OCI-LY7 (cell line): ENCODE measurements around the gene SRPK2. TPM values are rescaled to one million over a fixed set of nuclear protein-coding genes. Genes with fewer than 3 reads are reported as not detected.
"Not testable (repeated sequence)": the region's sequence is repeated elsewhere in the genome, so short reads cannot be mapped to it uniquely, and the experiment has no call there.

ENCODE experiments used
- BruUV-seq: library from RNA; stranded (reverse); fragments of 400-500 nt; replicated peaks from 2 replicates; lab custom pipeline; 2021; lab: Mats Ljungman, UMichigan
- CTCF ChIA-PET: fragments of 300-600 bp; sonication (Branson Sonifier 250); formaldehyde crosslinking; loops from one replicate; lab custom pipeline; 2022; ENCODE audit warnings: antibody characterized with exemption; ENCODE audit not compliant: unreplicated experiment; lab: Charles Lee
- POLR2A ChIA-PET: fragments of 300-600 bp; sonication (Branson Sonifier 250); formaldehyde crosslinking; loops from one replicate; lab custom pipeline; 2022; ENCODE audit warnings: antibody characterized with exemption; lab: Charles Lee
- DNase-seq: peaks from one replicate; pipeline ENCODE4 v3.0.0-alpha.2; 2015; ENCODE audit warnings: low spot score
- H2AFZ ChIP-seq: fragments of 200-600 bp; sonication (generic), shearing (Covaris generic); 2 replicates; pipeline ENCODE4 v1.6.1; 2014; ENCODE audit warnings: mild to moderate bottlenecking, antibody characterized with exemption, low read length, moderate library complexity
- H3K27ac ChIP-seq: fragments of 200-600 bp; sonication (generic); 2 replicates; pipeline ENCODE4 v1.5.1; 2014; ENCODE audit warnings: mixed run types, low read depth, mild to moderate bottlenecking, moderate library complexity, low read length, inconsistent platforms; ENCODE audit not compliant: poor library complexity, severe bottlenecking
- H3K36me3 ChIP-seq: fragments of 200-600 bp; sonication (generic); 2 replicates; pipeline ENCODE4 v1.6.1; 2014; ENCODE audit warnings: mild to moderate bottlenecking, antibody characterized with exemption, low read length, moderate library complexity, mixed read lengths; ENCODE audit not compliant: insufficient read depth
- H3K4me1 ChIP-seq: fragments of 200-600 bp; sonication (generic); 2 replicates; pipeline ENCODE4 v1.5.1; 2014; ENCODE audit warnings: mild to moderate bottlenecking, low read length; ENCODE audit not compliant: insufficient read depth, poor library complexity, severe bottlenecking
- H3K4me2 ChIP-seq: fragments of 200-600 bp; sonication (generic); 2 replicates; pipeline ENCODE4 v1.6.1; 2014; ENCODE audit warnings: mild to moderate bottlenecking, low read length
- H3K4me3 ChIP-seq: fragments of 200-600 bp; sonication (generic); 2 replicates; pipeline ENCODE4 v1.5.1; 2014; ENCODE audit warnings: mild to moderate bottlenecking, low read depth, low read length; ENCODE audit not compliant: poor library complexity, severe bottlenecking
- H3K79me2 ChIP-seq: fragments of 200-600 bp; sonication (generic); 2 replicates; pipeline ENCODE4 v1.6.1; 2016; ENCODE audit warnings: low read depth, mild to moderate bottlenecking, low read length, moderate library complexity, mixed read lengths; ENCODE audit not compliant: insufficient read depth
- H3K9me2 ChIP-seq: fragments of 200-600 bp; sonication (generic); 2 replicates; pipeline ENCODE4 v1.6.1; 2016; ENCODE audit warnings: mild to moderate bottlenecking, low read length, mixed read lengths; ENCODE audit not compliant: insufficient read depth
- H3K9me3 ChIP-seq: fragments of 200-600 bp; sonication (generic); 2 replicates; pipeline ENCODE4 v1.6.1; 2014; ENCODE audit warnings: mild to moderate bottlenecking, mixed run types, low read length, mixed read lengths
- H4K20me1 ChIP-seq: fragments of 200-600 bp; sonication (generic); 2 replicates; pipeline ENCODE4 v1.6.1; 2014; ENCODE audit warnings: mild to moderate bottlenecking, antibody characterized with exemption, low read length, moderate library complexity, mixed read lengths; ENCODE audit not compliant: insufficient read depth
- EZH2phosphoT487 ChIP-seq: fragments of 200-600 bp; sonication (generic); IDR thresholded peaks from 2 replicates; pipeline ENCODE4 v1.6.1; 2018; ENCODE audit warnings: low read depth, borderline replicate concordance, mild to moderate bottlenecking, mixed run types, antibody characterized with exemption, low read length, moderate library complexity, mixed read lengths
- intact Hi-C: fragments of 100-400 bp; cut with micrococcal nuclease; formaldehyde crosslinking; loops from one replicate; pipeline ENCODE4 v1.10.0; 2022; ENCODE audit not compliant: unreplicated experiment
- total RNA-seq, 2 experiments: library from RNA; depleted of rRNA in 1 of 2; stranded (reverse); fragments of >200 nt in 1 of 2; shearing (Covaris generic) in 1 of 2; gene quantifications; 2 replicates each; pipeline ENCODE4 v1.2.3, GENCODE V29; 2014 to 2022
- TF ChIP-seq, protein P1 (sequence below): fragments of 200-600 bp; sonication (generic); conservative IDR thresholded peaks from 2 replicates; pipeline ENCODE4 v1.5.1; 2014; ENCODE audit warnings: mild to moderate bottlenecking, antibody characterized with exemption, low read length, moderate library complexity, mixed read lengths

SRPK2 gene
- total RNA-seq, 2 experiments from 2014 or later, result 22.1 to 26.8 TPM

- Histone ChIP-seq H4K20me1 (peaks cover 15% of the 10 kb centered on the region; the same call in 1 of the 2 replicates), H3K9me2 (no peaks in the 10 kb centered on the region), H3K4me1 (no peaks in the 10 kb centered on the region), H3K79me2 (0 out of 2 replicates have a peak, but pooled peaks cover 3% of the 10 kb centered on the region), H3K27ac (no peak overlapping the region), H2AFZ (no peak overlapping the region), H3K36me3 (no peaks in the 10 kb centered on the region), H3K9me3 (no peaks in the 10 kb centered on the region), H3K4me3 (no peak overlapping the region), H3K4me2 (no peak overlapping the region)
- no TSS peak for BruUV-seq
- DNase-seq, result no peak
- CTCF ChIA-PET, result no interaction called here
- intact Hi-C loops, result no loop called here
- TF ChIP-seq, protein P1, sequence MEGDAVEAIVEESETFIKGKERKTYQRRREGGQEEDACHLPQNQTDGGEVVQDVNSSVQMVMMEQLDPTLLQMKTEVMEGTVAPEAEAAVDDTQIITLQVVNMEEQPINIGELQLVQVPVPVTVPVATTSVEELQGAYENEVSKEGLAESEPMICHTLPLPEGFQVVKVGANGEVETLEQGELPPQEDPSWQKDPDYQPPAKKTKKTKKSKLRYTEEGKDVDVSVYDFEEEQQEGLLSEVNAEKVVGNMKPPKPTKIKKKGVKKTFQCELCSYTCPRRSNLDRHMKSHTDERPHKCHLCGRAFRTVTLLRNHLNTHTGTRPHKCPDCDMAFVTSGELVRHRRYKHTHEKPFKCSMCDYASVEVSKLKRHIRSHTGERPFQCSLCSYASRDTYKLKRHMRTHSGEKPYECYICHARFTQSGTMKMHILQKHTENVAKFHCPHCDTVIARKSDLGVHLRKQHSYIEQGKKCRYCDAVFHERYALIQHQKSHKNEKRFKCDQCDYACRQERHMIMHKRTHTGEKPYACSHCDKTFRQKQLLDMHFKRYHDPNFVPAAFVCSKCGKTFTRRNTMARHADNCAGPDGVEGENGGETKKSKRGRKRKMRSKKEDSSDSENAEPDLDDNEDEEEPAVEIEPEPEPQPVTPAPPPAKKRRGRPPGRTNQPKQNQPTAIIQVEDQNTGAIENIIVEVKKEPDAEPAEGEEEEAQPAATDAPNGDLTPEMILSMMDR, result no peak
- TF ChIP-seq EZH2phosphoT487, result no peak
- POLR2A ChIA-PET, result no interaction called here
Measured at GRCh38 chr7:105241198-105241597, 147.5 kb downstream of the SRPK2 start.

DNA sequence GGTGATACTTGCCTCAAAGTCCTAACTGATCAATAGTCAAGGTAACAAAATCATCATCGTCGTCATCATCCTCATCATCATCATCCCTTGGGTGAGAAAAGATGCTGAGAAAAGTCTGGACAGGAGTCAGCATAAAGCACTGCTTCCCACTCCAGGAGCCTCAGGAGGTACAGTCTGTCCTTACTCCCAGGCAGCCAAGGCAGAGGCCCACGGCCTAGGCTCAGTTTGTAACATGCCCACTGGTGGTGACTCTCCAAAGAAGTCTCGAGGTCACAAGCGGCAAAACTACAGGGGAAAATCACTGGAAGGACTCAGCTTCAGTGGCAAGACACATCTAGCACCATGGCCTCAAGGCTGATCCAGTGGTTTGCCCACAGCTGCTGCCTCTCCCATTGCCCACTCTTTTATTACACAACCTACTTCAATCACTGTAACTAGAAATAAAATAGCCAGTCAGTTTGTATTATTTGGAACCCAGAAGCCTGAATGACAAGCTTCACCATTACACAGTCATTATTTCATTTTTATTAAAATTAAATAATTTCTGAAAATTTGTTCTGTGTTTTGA lies 150.4 kb downstream of the SRPK2 start:
- POLR2A ChIA-PET, result interaction anchor here (0.8 to 0.9 kb wide), 2 partner anchors 13 to 59 kb away, joined by 3 to 4 read pairs; no protein-coding TSS in a partner anchor
- TF ChIP-seq, protein P1, result no peak
- TF ChIP-seq EZH2phosphoT487, result no peak
- BruUV-seq, result no TSS peak
- no peak overlapping the region for H2AFZ ChIP-seq
- no peak overlapping the region for H3K4me2 ChIP-seq
- 0 out of 2 replicates have a peak, but pooled peaks cover 3% of the 10 kb centered on the region for H3K79me2 ChIP-seq
- H4K20me1 ChIP-seq, result peaks cover 10% of the 10 kb centered on the region; the same call in 1 of the 2 replicates
- H3K27ac ChIP-seq, result no peak overlapping the region
- CTCF ChIA-PET, result no interaction called here
- no peak for DNase-seq
- no peak overlapping the region for H3K4me3 ChIP-seq
- H3K36me3 ChIP-seq, result no peaks in the 10 kb centered on the region
- no peaks in the 10 kb centered on the region for H3K9me3 ChIP-seq
- no peaks in the 10 kb centered on the region for H3K9me2 ChIP-seq
- no peaks in the 10 kb centered on the region for H3K4me1 ChIP-seq
- intact Hi-C loops, result no loop called here

GRCh38 chr7:105234886-105235285 lies 153.8 kb downstream of the SRPK2 start:
- Histone ChIP-seq H4K20me1 (peaks cover 5% of the 10 kb centered on the region; the same call in 1 of the 2 replicates), H3K79me2 (0 out of 2 replicates have a peak, but pooled peaks cover 3% of the 10 kb centered on the region), H3K27ac (no peak overlapping the region), H3K4me2 (no peak overlapping the region), H3K4me3 (no peak overlapping the region), H3K9me2 (no peaks in the 10 kb centered on the region), H2AFZ (no peak overlapping the region), H3K9me3 (no peaks in the 10 kb centered on the region), H3K36me3 (no peaks in the 10 kb centered on the region), H3K4me1 (no peaks in the 10 kb centered on the region)
- ChIA-PET CTCF (no interaction called here), POLR2A (no interaction called here)
- TF ChIP-seq EZH2phosphoT487, result no peak
- intact Hi-C loops, result no loop called here
- no peak for DNase-seq
- BruUV-seq, result no TSS peak

DNA sequence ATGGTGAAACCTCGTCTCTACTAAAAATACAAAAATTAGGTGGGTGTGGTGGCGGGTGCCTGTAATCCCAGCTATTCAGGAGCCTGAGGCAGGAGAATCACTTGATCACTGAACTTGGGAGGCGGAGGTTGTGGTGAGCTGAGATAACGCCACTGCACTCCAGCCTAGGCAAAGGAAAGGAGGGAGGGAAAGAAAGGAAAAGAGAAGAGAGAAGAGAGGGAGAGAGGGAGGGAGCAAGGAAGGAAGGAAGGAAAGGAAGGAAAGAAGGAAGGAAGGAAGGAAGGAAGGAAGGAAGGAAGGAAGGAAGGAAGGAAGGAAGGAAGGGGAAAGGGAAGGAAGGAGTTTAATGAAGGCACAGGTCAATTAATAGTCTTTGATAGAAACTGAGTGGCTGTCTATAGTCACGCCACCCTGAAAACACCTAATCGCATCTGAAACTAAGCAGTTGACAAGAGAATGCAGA lies 155.9 kb downstream of the SRPK2 start:
- H3K27ac ChIP-seq, BruUV-seq, H3K9me3 ChIP-seq, H2AFZ ChIP-seq, H4K20me1 ChIP-seq, H3K4me3 ChIP-seq, CTCF ChIA-PET, intact Hi-C loops, H3K36me3 ChIP-seq, DNase-seq, H3K79me2 ChIP-seq, H3K9me2 ChIP-seq, H3K4me2 ChIP-seq, H3K4me1 ChIP-seq, POLR2A ChIA-PET: not testable (repeated sequence)
